Activated CD4-positive, CD25-positive, alpha-beta regulatory T cell treated with anti-CD3 and anti-CD28 coated beads, Interleukin-2, amount 50 U/mL, for 24 hours (primary cell): ENCODE measurements around the gene MGMT.

Experiments
- ATAC-seq, 2 donors: fragments of 150-1000 bp; cut with Tn5 transposase; one replicate each; pipeline ENCODE4 v1.10.0; 2021; ENCODE audit warnings: mild to moderate bottlenecking in 1 of 2, moderate library complexity in 1 of 2

MGMT gene

GRCh38 chr10:129779126-129780111 lies 312.4 kb downstream of the MGMT start:
- ATAC-seq = no peak

- ATAC-seq = no peak
These were observed 313.2 kb downstream of the MGMT start for GRCh38 chr10:129780198-129780597.

- ATAC-seq = no peak
These were observed 314.1 kb downstream of the MGMT start for GRCh38 chr10:129780901-129781795.

GRCh38 chr10:129784291-129784690 lies 317.2 kb downstream of the MGMT start:
- no peak for ATAC-seq

GRCh38 chr10:129784891-129785290 lies 317.9 kb downstream of the MGMT start:
- no peak for ATAC-seq

- ATAC-seq = no peak
These were observed 318.5 kb downstream of the MGMT start for GRCh38 chr10:129785536-129785981.

GRCh38 chr10:129786216-129786615 lies 319.2 kb downstream of the MGMT start:
- ATAC-seq = no peak

- ATAC-seq = no peak
These were observed 320.5 kb downstream of the MGMT start for GRCh38 chr10:129787557-129787956.

- ATAC-seq = no peak
These were observed 321.2 kb downstream of the MGMT start for GRCh38 chr10:129788215-129788614.

- ATAC-seq = no peak
These were observed 323.8 kb downstream of the MGMT start for GRCh38 chr10:129790715-129791446.

- no peak for ATAC-seq
These were observed 325.1 kb downstream of the MGMT start for GRCh38 chr10:129792141-129792540.

- no peak for ATAC-seq
These were observed 325.8 kb downstream of the MGMT start for GRCh38 chr10:129792864-129793263.

GRCh38 chr10:129793479-129793878 lies 326.4 kb downstream of the MGMT start:
- ATAC-seq = no peak

GRCh38 chr10:129793996-129794395 lies 327.0 kb downstream of the MGMT start:
- no peak for ATAC-seq

GRCh38 chr10:129796710-129797420 lies 329.8 kb downstream of the MGMT start:
- ATAC-seq = no peak

GRCh38 chr10:129799942-129800341 lies 332.9 kb downstream of the MGMT start:
- no peak for ATAC-seq

- no peak for ATAC-seq
These were observed 333.8 kb downstream of the MGMT start for GRCh38 chr10:129800796-129801340.

GRCh38 chr10:129807211-129807610 lies 340.2 kb downstream of the MGMT start:
- ATAC-seq = no peak

- no peak for ATAC-seq
These were observed 341.3 kb downstream of the MGMT start for GRCh38 chr10:129808092-129808983.

GRCh38 chr10:129809431-129809830 lies 342.4 kb downstream of the MGMT start:
- ATAC-seq = no peak

- no peak for ATAC-seq
These were observed 342.8 kb downstream of the MGMT start for GRCh38 chr10:129809841-129810240.
